PC-9 (cell line): Measurements from ENCODE around the gene DAB2. TPM values are rescaled to one million over a fixed set of nuclear protein-coding genes. Genes with fewer than 3 reads are reported as not detected.

Experiments used
- BruUV-seq: library from RNA; stranded (reverse); fragments of 400-500 nt; replicated peaks from 2 replicates; lab custom pipeline; 2021; lab: Mats Ljungman, UMichigan
- CTCF ChIA-PET: fragments of 300-600 bp; sonication (Branson Sonifier 250); formaldehyde crosslinking; loops from one replicate; lab custom pipeline; 2022; ENCODE audit warnings: antibody characterized with exemption; lab: Charles Lee
- POLR2A ChIA-PET: fragments of 300-600 bp; sonication (Branson Sonifier 250); formaldehyde crosslinking; loops from one replicate; lab custom pipeline; 2022; ENCODE audit warnings: antibody characterized with exemption; ENCODE audit not compliant: unreplicated experiment; lab: Charles Lee
- DNase-seq, 2 experiments: peaks; one replicate each; pipeline versions ENCODE4 v3.0.0 to v3.0.0-alpha.2; 2015 to 2022; ENCODE audit warnings: mixed read lengths in 1 of 2
- H2AFZ ChIP-seq: fragments of 200-600 bp; sonication (generic); 2 replicates; pipeline ENCODE4 v1.8.1; 2017; ENCODE audit warnings: antibody characterized with exemption
- H3F3A ChIP-seq: fragments of 200-600 bp; sonication (generic); 2 replicates; pipeline ENCODE4 v1.8.1; 2017; ENCODE audit warnings: antibody characterized with exemption, mild to moderate bottlenecking, low read depth; ENCODE audit not compliant: insufficient read depth
- H3K27ac ChIP-seq: fragments of 200-600 bp; sonication (generic); 2 replicates; pipeline ENCODE4 v1.6.1; 2016; ENCODE audit warnings: mixed run types
- H3K27me3 ChIP-seq: fragments of 200-600 bp; sonication (generic); 2 replicates; pipeline ENCODE4 v1.6.1; 2016; ENCODE audit warnings: low read depth, mixed run types; ENCODE audit not compliant: insufficient read depth
- H3K36me3 ChIP-seq: fragments of 200-600 bp; sonication (generic); 2 replicates; pipeline ENCODE4 v1.6.1; 2016; ENCODE audit warnings: low read depth, mixed run types
- H3K4me1 ChIP-seq: fragments of 200-600 bp; sonication (generic); replicated peaks from 2 replicates; pipeline ENCODE4 v1.6.1; 2016; ENCODE audit warnings: mixed run types; ENCODE audit not compliant: insufficient read depth
- H3K4me2 ChIP-seq: fragments of 200-600 bp; sonication (generic); 2 replicates; pipeline ENCODE4 v1.6.1; 2017; ENCODE audit warnings: mixed run types
- H3K4me3 ChIP-seq: fragments of 200-600 bp; sonication (generic); 2 replicates; pipeline ENCODE4 v1.6.1; 2016; ENCODE audit warnings: mixed run types
- H3K79me2 ChIP-seq: fragments of 200-600 bp; sonication (generic); 2 replicates; pipeline ENCODE4 v1.6.1; 2017; ENCODE audit warnings: low read depth, mixed run types
- H3K9me2 ChIP-seq: fragments of 200-600 bp; sonication (generic); 2 replicates; pipeline ENCODE4 v1.8.1; 2017; ENCODE audit warnings: mild to moderate bottlenecking; ENCODE audit not compliant: insufficient read depth
- H3K9me3 ChIP-seq: fragments of 200-600 bp; sonication (generic); 2 replicates; pipeline ENCODE4 v1.8.1; 2016; ENCODE audit warnings: low read depth; ENCODE audit not compliant: insufficient read depth
- H4K20me1 ChIP-seq: fragments of 200-600 bp; sonication (generic); 2 replicates; pipeline ENCODE4 v1.8.1; 2017; ENCODE audit not compliant: insufficient read depth
- EZH2 ChIP-seq: fragments of 200-600 bp; sonication (generic); IDR thresholded peaks from 2 replicates; pipeline ENCODE4 v1.8.0; 2017; ENCODE audit warnings: antibody characterized with exemption, low read depth
- intact Hi-C: fragments of 100-400 bp; cut with micrococcal nuclease; formaldehyde crosslinking; loops from one replicate; pipeline ENCODE4 v1.10.0; 2022; ENCODE audit not compliant: unreplicated experiment
- total RNA-seq: library from RNA; stranded (reverse); gene quantifications from 2 replicates; pipeline ENCODE4 v1.2.3, GENCODE V29; 2021
- TF ChIP-seq, protein P1 (sequence below): fragments of 200-600 bp; sonication (generic); conservative IDR thresholded peaks from 2 replicates; pipeline ENCODE4 v1.6.1; 2017; ENCODE audit warnings: mixed run types, antibody characterized with exemption, mild to moderate bottlenecking, moderate library complexity

Gene DAB2
- total RNA-seq, 1 experiment from 2014 or later: 21.0 TPM

DNA sequence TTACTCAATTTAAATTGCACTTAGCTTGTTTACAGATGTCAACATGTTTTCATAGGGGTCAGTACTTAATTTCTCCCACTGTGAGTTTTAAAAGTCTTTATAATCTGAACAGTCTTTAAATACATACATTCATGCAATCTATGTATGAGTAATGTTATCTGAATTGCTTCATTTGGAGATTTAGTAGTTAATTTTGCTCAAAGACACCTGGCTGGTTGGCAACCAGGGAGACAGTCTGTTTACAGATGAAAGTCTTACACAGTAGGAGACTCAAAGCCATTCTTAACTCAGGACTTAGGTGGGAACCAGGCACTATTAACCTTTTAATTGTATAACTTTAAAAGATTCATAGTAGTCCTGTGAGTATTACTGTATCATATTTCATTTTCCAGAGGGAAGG is 29.3 kb downstream of the DAB2 start:
- peak overlapping the region; percentile 60 for H3K27ac ChIP-seq
- POLR2A ChIA-PET: no interaction called here
- no TSS peak for BruUV-seq
- no peaks in the 10 kb centered on the region for H3K79me2 ChIP-seq
- peaks cover 15% of the 10 kb centered on the region for H3F3A ChIP-seq
- peak overlapping the region; percentile 64 for H2AFZ ChIP-seq
- TF ChIP-seq, protein P1, sequence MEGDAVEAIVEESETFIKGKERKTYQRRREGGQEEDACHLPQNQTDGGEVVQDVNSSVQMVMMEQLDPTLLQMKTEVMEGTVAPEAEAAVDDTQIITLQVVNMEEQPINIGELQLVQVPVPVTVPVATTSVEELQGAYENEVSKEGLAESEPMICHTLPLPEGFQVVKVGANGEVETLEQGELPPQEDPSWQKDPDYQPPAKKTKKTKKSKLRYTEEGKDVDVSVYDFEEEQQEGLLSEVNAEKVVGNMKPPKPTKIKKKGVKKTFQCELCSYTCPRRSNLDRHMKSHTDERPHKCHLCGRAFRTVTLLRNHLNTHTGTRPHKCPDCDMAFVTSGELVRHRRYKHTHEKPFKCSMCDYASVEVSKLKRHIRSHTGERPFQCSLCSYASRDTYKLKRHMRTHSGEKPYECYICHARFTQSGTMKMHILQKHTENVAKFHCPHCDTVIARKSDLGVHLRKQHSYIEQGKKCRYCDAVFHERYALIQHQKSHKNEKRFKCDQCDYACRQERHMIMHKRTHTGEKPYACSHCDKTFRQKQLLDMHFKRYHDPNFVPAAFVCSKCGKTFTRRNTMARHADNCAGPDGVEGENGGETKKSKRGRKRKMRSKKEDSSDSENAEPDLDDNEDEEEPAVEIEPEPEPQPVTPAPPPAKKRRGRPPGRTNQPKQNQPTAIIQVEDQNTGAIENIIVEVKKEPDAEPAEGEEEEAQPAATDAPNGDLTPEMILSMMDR: no peak
- no peak for TF ChIP-seq EZH2
- peaks cover 31% of the 10 kb centered on the region for H3K4me1 ChIP-seq
- no peaks in the 10 kb centered on the region for H3K9me2 ChIP-seq
- intact Hi-C loops: no loop called here
- no peak for DNase-seq
- H3K9me3 ChIP-seq: peaks cover 6% of the 10 kb centered on the region; the same call in 1 of the 2 replicates
- CTCF ChIA-PET: interaction anchor here (0.6 to 1.8 kb wide), 2 partner anchors 19 to 349 kb away, joined by 3 to 10 read pairs; no protein-coding TSS in a partner anchor
- no peaks in the 10 kb centered on the region; the same call in 1 of the 2 replicates for H3K36me3 ChIP-seq
- no peaks in the 10 kb centered on the region for H4K20me1 ChIP-seq
- H3K4me3 ChIP-seq: no peak overlapping the region
- H3K27me3 ChIP-seq: no peaks in the 10 kb centered on the region
- peak overlapping the region; percentile 45 for H3K4me2 ChIP-seq

- no peak overlapping the region for H3K4me3 ChIP-seq
- H3K9me2 ChIP-seq: no peaks in the 10 kb centered on the region
- BruUV-seq: no TSS peak
- no peaks in the 10 kb centered on the region for H4K20me1 ChIP-seq
- H3K4me2 ChIP-seq: peak overlapping the region; percentile 45
- CTCF ChIA-PET: interaction anchor here (1.8 kb wide), 1 partner anchor 18 kb away, joined by 10 read pairs; no protein-coding TSS in a partner anchor
- peaks cover 13% of the 10 kb centered on the region for H3F3A ChIP-seq
- peak in 1 of 2 experiments; percentile 78 for DNase-seq
- H3K4me1 ChIP-seq: peaks cover 30% of the 10 kb centered on the region
- no peaks in the 10 kb centered on the region for H3K27me3 ChIP-seq
- no peak for TF ChIP-seq EZH2
- TF ChIP-seq, protein P1: no peak
- peaks cover 6% of the 10 kb centered on the region; the same call in 1 of the 2 replicates for H3K9me3 ChIP-seq
- POLR2A ChIA-PET: no interaction called here
- intact Hi-C loops: no loop called here
- H3K79me2 ChIP-seq: no peaks in the 10 kb centered on the region
- peak overlapping the region; percentile 64 for H2AFZ ChIP-seq
- H3K27ac ChIP-seq: peak overlapping the region; percentile 60
- no peaks in the 10 kb centered on the region; the same call in 1 of the 2 replicates for H3K36me3 ChIP-seq
Observed at GRCh38 chr5:39394946-39395345, 29.8 kb downstream of the DAB2 start.

DNA sequence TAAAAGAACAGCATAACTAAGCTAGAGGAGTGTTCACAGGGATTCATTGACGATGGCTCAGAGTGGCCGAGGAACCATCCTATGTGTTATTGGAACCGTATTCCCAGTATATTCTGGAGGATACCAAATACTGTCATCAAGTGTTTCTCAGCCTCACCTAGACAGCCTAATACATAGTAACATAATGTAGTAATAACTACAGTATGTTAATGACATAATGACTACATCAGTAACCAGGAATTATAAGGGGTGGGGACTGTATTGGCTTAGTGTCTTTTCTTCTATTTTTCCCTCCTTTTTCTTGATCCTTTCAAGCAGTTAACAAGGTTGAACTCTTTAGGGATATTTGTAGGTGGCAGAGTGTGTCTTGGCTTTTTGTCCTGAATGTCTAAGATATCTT is 33.8 kb downstream of the DAB2 start:
- intact Hi-C loops: no loop called here
- Histone ChIP-seq H3K9me2 (peaks cover 7% of the 10 kb centered on the region; the same call in 1 of the 2 replicates), H3K4me2 (no peak overlapping the region), H3K36me3 (no peaks in the 10 kb centered on the region), H4K20me1 (no peaks in the 10 kb centered on the region), H3K9me3 (no peaks in the 10 kb centered on the region), H3K27ac (no peak overlapping the region), H2AFZ (no peak overlapping the region), H3K79me2 (no peaks in the 10 kb centered on the region), H3F3A (no peaks in the 10 kb centered on the region), H3K4me1 (peaks cover 15% of the 10 kb centered on the region), H3K27me3 (no peaks in the 10 kb centered on the region), H3K4me3 (no peak overlapping the region)
- BruUV-seq: no TSS peak
- TF ChIP-seq, protein P1: no peak
- no peak for TF ChIP-seq EZH2
- peak in 1 of 2 experiments; percentile 18 for DNase-seq
- ChIA-PET POLR2A (no interaction called here), CTCF (no interaction called here)
